HuH-7.5 (cell line): ENCODE results near the gene GATAD2B.
"Not testable (repeated sequence)": the region's sequence is repeated elsewhere in the genome, so short reads cannot be mapped to it uniquely, and the experiment has no call there.

Experiments used
- DNase-seq: peaks from one replicate; pipeline ENCODE4 v3.0.0; 2011; ENCODE audit warnings: low spot score

GATAD2B gene

DNA sequence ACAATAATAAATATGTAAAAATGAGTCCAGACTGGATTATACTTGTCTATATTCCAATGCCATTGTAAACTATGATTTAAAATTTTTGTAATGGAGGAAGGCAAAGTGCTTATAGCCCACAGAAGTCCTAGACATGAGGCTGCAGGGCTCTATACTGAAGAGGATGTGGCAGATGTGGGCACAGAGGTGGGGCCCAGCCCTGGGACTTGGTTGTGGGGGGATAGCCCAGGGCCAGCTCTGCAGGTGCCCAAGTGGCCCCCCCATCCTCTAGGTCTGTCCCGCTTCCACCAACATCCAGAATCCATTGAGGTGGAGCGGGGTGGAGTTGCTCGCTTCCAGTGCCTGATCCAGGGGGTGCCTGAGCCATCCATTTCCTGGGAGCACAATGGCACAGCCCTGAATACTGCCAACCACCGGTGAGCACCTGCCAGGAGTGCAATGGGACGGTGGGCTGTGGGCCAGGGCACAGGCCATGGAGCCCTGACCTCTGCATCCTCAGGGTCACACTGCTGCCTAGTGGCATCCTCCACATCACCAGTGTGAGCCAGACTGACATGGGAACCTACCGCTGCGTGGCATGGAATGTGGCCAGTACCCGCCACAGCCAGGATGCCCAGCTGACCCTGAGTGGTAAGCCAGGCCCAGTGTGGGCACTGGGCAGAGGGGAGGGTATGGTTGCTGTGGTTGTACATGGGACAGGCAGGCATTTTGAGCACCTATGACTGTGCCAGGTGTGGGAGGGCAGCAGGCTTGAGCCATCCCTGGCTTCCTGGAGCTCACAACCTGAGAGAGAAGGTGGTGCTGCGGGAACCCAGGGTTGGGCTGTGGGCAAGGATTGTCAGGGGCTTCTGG, 126.6 kb downstream of the GATAD2B start:
- no peak for DNase-seq

DNA sequence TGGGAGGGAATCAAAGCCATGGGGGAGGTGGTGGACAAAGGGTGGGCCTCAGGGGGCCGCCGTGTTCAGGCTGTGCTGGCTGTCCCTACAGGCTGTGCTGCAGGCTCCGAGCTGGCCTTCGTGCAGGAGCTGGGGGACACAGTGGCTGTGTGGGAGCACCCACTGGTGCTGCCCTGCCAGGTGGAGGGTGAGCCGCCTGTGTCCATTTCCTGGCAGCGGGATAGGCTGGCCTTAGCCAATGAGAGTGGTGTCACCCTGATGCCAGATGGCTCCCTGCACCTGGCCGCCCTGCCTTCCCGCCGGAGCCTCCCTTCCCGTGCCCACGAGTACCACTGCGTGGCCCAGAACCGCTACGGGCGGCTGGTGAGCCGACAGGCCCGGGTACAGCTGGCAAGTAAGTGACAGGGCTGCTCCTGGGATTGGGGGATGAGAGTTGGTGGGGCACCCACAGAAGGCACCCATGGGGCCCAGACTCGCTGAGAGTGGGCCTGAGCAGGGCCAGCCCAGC, 127.4 kb downstream of the GATAD2B start:
- no peak for DNase-seq

DNA sequence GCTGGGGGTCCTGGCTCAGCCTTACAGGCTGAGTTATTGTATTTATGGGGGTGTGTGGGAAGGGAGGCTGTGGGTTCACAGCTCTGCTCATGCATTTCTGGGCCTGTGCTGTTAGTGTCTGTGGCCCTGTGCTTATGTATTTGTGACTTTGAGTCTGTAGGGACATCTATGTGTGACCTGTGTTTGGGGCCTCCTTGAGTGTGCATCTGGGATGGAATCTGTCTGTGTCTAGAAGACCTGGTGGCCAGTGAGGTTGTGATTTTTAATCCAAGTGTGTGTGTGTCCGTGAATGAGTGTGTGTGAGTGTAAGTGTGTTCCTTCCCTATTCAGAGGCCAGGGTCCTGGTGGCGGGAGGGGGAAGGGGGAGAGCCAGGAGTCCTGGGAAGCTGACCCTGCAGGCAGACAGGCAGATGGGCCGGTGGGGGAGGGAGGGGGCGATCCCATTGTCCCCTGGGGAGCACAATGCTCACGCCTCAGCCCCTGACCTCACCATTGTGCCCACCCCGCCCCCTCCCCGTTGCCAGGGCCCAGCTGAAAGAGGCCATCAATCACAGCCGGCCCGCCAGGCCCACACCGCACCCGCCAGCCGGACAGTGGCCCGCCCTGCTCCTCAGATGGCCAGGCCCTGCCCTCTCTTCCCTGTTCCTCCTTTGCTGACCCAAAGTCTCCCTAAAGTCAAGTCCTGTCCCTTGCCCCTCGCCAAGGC, 128.0 kb downstream of the GATAD2B start:
- no peak for DNase-seq

DNA sequence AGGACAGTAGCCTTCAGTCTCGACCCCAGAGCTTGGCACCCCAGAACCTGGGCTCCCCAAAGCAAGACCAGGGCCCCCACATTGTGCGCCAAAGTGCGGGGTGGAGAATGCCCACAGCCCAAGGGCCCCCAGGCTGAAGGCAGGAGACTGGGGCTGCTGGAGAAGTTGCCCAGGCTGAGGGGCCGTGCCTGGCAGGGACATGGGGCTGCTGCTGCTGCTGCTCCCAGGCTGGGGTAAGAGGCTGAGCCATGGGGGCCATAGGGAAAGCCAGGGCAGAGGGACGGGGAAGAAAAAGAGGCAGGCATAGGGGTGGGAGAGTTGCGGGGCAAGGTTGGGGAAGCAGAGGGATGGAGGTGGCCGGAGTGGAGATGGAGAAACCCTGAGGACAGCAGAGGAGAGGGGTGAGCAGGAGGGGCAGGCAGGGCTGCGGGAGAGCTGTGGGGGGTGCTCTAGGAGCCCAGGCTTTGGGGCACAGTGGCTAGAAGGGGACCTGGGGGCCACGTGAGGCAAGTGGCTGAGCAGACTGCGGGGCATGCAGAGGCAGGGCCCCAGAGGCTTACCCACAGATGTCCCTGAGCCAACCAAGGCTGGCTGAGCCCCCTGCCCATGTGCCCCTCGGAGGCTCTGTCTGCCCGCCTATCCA, 128.7 kb downstream of the GATAD2B start:
- DNase-seq = no peak

DNA sequence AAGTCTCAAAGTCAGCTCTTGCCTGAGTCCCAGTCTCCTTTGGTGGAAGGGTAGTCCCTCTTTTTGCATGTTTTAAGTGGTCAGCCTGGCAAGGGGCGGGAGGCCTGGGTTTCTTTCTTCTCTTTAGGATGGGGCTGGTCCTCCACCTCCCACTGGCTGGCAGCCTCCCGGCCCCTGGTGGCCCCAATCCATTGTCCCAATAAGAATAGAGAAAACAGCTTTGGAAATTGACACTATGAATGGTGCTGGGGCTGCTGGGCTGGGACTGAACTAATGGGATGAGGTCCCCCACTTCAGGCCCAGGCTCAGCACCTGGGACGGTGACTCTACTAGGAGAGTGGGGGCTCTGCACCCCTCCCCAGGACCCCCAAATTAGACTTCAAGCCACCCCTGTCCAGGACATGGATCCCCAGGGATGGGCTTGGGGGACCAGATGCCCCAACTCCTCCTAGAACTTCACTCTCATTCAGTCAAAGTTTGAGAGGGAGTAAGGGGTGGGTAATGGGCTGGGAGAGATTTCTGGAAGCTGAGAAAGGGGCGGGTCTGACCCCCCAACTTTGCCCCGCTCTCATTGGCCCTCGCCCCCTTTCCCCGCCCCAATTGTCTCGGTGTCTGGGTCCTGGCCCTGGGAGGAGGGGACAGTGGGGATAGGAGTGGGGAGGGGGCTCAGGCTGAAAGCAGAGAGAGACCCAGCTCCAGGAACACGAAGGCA, 129.4 kb downstream of the GATAD2B start:
- no peak for DNase-seq

DNA sequence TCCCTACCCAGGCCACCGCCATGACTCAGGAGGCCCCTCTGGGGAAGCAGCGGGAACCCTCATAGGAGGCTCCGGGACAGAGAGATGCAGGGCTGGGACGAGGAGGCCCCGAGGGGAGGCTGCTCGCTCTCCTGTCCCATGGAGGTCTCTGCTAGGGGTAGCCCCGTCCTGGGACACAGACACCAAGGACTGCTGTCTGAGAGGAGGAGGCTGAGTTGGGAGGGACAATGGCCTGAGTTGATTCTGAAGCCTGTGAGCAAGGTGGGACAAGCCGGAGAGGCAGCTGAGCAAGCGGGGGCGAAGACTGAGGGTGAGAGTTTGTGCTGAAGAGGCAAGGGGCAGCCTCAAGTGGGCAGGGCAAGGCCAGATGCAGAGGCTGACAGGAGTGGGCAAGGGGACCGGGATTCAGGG, 130.1 kb downstream of the GATAD2B start:
- no peak for DNase-seq

DNA sequence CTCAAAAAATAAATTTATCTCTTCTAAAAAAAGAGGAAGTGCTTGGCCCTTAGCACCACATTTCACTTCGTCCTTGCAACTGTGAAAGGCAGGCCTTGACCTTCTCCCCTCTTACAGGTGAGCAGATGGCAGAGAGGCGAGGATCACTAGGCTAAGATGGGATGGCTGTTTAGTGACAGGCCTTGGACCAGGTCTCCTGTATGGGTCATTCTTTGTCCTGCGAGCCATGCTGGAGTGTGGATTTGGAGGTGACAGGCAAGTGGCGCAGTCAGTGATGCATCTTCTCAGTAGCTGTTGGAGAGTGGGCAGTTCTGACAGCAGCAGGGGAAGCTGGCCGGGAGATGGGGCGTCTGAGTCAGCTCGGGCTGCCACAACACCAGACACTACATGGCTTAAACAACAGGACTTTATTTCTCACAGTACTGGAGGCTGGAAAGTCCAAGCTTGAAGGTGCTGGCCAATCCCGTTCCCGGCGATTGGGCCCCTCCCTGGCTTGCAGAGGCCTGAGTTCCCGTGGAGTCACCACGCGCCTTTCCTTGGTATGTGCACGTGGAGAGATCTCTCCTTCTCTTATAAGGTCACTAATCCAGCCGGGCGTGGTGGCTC, 131.0 kb downstream of the GATAD2B start:
- no peak for DNase-seq

DNA sequence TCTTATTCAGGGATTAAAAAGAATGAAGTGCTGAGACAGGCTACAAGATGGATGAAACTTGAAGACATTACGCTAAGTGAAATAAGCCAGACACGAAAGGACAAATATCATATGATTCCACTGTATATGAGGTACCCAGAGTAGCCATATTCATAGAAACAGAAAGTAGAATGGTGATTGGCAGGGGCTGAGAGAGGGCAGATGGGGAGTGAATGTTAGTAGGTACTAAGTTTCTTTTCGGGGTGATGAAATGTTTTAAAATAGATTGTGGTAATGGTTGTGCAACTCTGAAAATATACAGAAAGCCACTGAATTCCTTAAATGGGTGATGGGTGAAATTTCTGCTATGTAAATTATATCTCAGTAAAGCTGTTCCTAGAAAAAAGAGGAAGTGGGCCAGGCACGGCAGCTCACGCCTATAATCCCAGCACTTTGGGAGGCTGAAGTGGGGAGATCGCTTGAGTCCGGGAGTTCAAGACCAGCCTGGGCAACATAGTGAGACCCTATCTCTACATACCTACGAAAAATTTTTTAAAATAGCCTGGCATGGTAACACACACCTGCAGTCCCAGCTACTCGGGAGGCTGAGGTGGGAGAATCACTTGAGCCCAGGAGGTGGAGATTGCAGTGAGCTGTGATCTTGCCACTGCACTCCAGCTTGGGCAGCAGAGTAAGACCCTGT, 131.7 kb downstream of the GATAD2B start:
- no peak for DNase-seq

DNA sequence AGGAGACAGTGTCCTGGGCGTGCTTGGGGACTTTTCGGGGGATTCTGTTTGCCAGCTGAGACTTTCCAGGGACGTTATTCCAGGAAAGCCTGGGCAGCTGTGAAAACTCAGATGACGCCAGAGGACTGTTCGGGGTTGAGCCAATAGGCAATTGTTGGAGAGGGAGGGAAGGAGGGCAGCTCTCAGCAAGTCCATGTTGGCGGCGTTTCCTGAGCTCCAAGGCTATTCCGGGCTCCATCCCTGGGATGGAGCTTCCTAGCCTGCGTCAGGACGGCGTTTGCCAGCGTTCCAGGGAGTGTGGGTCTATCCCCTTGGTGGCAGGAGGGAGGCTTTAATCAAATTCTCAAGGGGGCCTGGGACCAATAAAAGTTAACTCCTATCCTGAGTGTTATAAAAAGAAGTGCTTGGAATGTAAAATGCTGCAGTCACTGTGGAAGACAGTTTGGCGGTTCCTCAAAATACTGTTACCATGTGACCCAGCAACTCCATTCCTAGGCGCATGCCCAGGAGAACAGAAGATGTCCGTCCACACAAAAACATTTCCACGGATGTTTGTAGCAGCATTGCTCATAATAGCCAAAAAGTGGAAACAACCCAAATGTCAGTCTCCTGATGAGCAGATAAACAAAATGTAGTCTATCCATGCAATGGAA, 132.3 kb downstream of the GATAD2B start:
- DNase-seq = no peak

DNA sequence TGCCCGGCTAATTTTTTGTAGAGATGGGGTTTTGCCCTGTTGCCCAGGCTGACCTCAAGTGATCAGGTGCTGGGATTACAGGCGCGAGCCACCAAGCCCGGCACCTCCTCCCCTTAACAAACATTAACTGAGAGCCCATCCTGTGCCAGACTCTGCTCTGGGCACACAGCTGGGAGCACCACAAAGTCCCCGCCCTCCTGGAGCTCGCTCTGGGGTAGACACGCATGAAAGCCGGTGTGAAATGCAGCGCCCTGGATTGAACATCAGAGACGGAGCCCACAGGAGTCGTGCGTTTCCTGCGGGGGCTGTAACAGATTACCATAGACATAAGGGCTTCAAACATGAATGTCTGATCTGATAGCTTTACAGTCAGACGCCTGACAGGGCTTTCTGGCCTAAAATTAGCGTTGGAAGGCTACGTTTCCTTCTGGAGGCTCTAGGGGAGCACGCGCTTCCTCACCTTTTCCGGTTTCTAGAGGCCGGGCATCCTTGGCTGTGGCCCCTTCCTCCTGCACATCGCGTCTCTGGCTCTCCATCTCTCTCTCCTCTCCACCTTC, 133.2 kb downstream of the GATAD2B start:
- no peak for DNase-seq

DNA sequence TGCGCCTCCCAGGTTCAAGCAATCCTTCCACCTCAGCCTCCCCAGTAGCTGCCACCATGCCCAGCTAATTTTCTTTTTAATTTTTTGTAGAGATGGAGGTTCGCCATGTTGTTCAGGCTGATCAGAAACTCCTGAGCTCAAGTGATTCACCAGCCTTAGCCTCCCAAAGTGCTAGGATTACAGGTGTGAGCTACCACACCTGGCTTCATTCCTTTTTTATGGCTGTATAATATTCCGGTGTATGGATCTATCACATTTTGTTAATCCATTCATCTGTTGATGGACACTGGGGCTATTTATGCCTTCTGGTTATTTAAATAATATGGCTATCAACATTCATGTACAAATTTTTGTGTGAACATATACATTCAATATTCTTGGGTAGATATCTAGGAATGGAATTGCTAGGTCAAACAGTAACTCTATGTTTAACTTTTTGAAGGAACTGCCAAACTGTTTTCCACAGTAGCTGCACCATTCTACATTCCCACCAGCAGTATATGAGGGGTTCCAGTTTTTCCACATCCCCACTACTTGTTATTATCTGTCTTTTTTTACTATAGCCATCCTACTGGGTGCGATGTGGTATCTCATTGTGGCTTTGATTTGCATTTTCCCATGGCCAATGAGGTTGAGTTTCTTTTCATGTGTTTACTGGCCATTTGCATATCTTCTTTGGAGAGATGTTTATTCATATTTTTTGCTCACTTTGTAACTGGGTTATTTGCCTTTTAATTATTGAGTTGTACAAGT, 136.6 kb downstream of the GATAD2B start:
- DNase-seq = no peak

DNA sequence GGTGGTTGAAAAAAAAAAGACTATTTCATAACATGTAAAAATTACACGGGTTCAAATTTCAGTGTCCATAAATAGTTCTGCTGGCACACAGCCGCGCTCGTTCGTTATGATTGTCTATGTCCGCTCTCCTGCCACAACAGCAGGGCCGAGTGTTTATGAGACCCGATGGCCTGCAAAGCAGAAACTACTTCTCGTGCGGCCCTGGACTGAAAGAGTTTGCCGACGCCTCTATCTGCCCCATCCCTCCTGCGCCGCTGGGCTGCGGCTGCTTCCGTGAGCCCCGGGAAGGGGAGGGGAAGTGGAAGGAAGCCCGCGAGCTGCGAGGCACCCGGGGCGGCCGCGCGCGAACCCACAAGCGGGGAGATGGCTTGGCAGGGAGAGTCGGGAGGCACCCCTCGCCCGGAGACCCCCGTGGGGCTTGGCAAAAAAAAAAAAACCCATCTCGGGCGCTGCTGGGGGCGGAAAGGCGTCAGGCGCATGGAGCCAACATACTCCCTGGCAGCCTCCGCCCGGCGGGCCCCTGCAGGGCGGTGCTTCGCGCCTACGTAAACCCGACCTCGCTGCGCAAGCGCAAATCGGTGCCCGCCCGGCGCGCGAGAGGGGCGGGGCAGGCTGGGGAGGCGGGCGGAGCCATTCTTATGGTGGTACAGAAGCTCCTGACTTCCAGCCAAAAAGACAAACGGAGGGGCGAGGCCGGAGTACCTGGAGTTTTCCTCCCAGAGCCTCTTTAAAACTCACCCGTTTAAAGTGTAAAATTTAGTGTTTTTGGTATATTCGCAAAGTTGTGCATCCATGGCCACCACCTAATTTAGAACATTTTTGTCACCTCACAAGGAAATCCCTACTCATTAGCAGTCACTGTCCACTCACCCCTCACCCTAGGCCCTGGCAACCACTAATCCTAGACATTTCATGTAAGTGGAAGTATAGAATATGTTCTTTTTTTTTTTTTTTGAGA, 139.3 kb downstream of the GATAD2B start:
- DNase-seq = peak; percentile 98

DNA sequence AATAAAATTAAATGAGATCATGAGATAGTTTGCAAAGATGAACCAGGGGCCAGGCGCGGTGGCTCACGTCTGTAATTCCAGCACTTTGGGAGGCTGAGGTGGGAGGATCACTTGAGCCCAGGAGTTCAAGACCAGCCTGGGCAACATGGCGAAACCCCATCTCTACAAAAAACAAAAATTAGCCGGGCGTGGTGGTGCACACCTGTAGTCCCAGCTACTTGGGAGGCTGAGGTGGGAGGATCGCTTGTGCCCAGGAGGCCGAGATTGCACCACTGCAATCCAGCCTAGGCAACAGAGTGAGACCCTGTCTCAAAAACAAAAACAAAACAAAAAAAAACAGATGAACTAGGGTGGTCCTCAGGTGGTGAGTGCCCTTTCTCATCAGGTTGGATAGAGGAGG, 140.1 kb downstream of the GATAD2B start:
- DNase-seq = not testable (repeated sequence)

DNA sequence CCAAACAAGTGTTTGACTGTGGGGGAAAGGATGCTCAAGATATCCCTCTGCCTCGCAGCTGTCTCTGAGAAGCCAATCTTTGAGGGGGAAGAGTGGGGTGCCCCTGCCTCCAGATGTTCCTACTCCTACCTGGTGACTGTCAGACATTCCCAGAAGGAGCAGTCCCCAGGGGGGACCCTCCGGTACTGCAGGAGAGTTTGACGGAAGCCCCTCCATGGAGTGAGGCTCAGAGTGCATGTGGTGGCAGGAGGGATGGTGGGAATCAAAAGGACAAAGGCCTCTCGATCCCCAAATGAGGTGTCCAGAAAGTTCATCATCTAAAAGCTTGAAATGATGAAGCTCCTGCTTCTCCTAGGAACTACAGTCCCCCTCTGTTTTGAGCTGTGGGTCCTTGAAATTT, 142.2 kb downstream of the GATAD2B start:
- no peak for DNase-seq

DNA sequence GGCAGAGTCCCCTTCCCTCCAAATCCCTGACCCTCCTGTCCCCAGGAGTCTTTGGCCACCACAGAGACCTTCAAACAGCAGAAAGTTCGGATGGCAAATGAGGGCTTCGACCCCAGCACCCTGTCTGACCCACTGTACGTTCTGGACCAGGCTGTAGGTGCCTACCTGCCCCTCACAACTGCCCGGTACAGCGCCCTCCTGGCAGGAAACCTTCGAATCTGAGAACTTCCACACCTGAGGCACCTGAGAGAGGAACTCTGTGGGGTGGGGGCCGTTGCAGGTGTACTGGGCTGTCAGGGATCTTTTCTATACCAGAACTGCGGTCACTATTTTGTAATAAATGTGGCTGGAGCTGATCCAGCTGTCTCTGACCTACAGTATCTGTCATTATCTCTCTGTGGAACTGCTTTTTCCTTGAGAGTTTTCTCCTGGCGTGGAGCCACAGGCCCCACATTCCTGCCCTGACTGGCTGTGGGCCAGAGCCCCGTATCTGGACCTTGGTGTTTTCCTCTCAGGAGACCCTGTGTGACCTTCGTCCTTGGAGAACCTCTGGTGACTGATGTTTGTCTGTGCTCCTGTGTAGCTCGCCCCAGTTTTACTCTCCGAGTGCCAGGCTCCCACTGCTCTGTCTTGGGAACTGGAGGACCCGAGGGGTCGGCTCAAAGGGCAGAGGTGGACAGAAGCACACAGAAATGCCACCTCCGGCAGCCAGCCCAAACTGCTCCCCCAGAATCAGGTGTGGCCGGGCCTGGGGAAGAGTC, 142.8 kb downstream of the GATAD2B start:
- DNase-seq = no peak

DNA sequence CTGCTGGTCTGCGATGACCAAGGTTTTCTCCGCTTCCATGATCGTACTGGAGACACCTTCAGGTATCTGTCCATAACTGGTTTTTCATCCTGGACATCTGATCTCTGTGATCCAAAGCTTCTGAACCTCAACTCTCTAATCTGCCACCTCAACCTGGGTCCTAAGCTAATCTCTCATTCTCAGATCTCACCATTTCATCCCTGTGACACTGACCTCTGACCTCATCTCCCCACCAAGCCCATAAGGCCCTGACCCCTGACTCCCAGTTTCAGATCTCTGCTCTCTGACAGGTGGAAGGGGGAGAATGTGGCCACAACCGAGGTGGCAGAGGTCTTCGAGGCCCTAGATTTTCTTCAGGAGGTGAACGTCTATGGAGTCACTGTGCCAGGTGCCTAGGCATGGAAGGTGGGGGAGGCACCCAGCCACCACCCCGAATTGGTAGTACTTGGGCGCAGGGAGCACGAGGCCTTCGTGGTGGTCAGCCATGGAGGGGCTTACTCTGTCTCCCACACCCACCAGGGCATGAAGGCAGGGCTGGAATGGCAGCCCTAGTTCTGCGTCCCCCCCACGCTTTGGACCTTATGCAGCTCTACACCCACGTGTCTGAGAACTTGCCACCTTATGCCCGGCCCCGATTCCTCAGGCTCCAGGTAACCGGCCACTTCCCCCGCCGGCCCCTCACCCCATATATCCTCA, 143.8 kb downstream of the GATAD2B start:
- no peak for DNase-seq
